Measurements from ENCODE around the gene ZBTB37.
"Not testable (repeated sequence)": the region's sequence is repeated elsewhere in the genome, so short reads cannot be mapped to it uniquely, and the experiment has no call there.

The ZBTB37 gene

GRCh38 chr1:173863224-173864161 is 4.7 kb upstream of the ZBTB37 start:
- no peak for DNase-seq (ENCODE audit: low read depth, low spot score)
- no peak overlapping the region for H3K4me3 ChIP-seq (ENCODE audit: low read length)

GRCh38 chr1:173864179-173864867 is 3.9 kb upstream of the ZBTB37 start:
- no peak overlapping the region for H3K4me3 ChIP-seq (ENCODE audit: low read length)
- no peak for DNase-seq (ENCODE audit: low read depth, low spot score)

- no peak for DNase-seq (ENCODE audit: low read depth, low spot score)
- peak overlapping the region; percentile 97 for H3K4me3 ChIP-seq (ENCODE audit: low read length)
These were observed 2.6 kb upstream of the ZBTB37 start for GRCh38 chr1:173865468-173866164.

GRCh38 chr1:173866413-173867115 is 1.6 kb upstream of the ZBTB37 start:
- H3K4me3 ChIP-seq (ENCODE audit: low read length), result peak overlapping the region; percentile 97
- DNase-seq (ENCODE audit: low read depth, low spot score), result no peak

GRCh38 chr1:173867141-173867752 is 933 bp upstream of the ZBTB37 start:
- DNase-seq (ENCODE audit: low read depth, low spot score), result no peak
- peak overlapping the region; percentile 97 for H3K4me3 ChIP-seq (ENCODE audit: low read length)

- DNase-seq (ENCODE audit: low read depth, low spot score), result peak; percentile 100
- H3K4me3 ChIP-seq (ENCODE audit: low read length), result peak within 1 kb of the TSS; percentile 97
These were observed 371 bp upstream of the ZBTB37 start, which contains the start of gene GAS5 for GRCh38 chr1:173867753-173868265. TSS of gene GAS5 (minus strand) at chr1:173867989.

- no peak for DNase-seq (ENCODE audit: low read depth, low spot score)
These were observed 810 bp downstream of the ZBTB37 start for GRCh38 chr1:173869021-173869359.

GRCh38 chr1:173870252-173871075 is 2.3 kb downstream of the ZBTB37 start:
- DNase-seq (ENCODE audit: low read depth, low spot score), result peak; percentile 77
- peak overlapping the region; percentile 32 for H3K4me3 ChIP-seq (ENCODE audit: low read length)

More at GRCh38 chr1:173869021-173869359, 810 bp downstream of the ZBTB37 start:
- H3K4me3 ChIP-seq (ENCODE audit: low read length), result peak overlapping the region; percentile 97

GRCh38 chr1:173871091-173871490 is 2.9 kb downstream of the ZBTB37 start:
- H3K4me3 ChIP-seq (ENCODE audit: low read length), result no peak overlapping the region
- no peak for DNase-seq (ENCODE audit: low read depth, low spot score)

GRCh38 chr1:173871500-173871899 is 3.3 kb downstream of the ZBTB37 start:
- H3K4me3 ChIP-seq (ENCODE audit: low read length), result no peak overlapping the region
- no peak for DNase-seq (ENCODE audit: low read depth, low spot score)

GRCh38 chr1:173876732-173877131 is 8.6 kb downstream of the ZBTB37 start:
- no peak overlapping the region for H3K4me3 ChIP-seq (ENCODE audit: low read length)
- DNase-seq (ENCODE audit: low read depth, low spot score), result no peak

- DNase-seq (ENCODE audit: low read depth, low spot score), result no peak
- no peak overlapping the region for H3K4me3 ChIP-seq (ENCODE audit: low read length)
These were observed 10.1 kb downstream of the ZBTB37 start for GRCh38 chr1:173878251-173878650.

GRCh38 chr1:173881117-173881516 is 12.9 kb downstream of the ZBTB37 start:
- not testable (repeated sequence) for H3K4me3 ChIP-seq (ENCODE audit: low read length); DNase-seq (ENCODE audit: low read depth, low spot score)

- no peak for DNase-seq (ENCODE audit: low read depth, low spot score)
- H3K4me3 ChIP-seq (ENCODE audit: low read length), result no peak overlapping the region
These were observed 16.5 kb downstream of the ZBTB37 start for GRCh38 chr1:173884701-173885100.

GRCh38 chr1:173886746-173887611 is 18.8 kb downstream of the ZBTB37 start:
- DNase-seq (ENCODE audit: low read depth, low spot score), result no peak
- H3K4me3 ChIP-seq (ENCODE audit: low read length), result no peak overlapping the region

- no peak overlapping the region for H3K4me3 ChIP-seq (ENCODE audit: low read length)
- no peak for DNase-seq (ENCODE audit: low read depth, low spot score)
These were observed 19.4 kb downstream of the ZBTB37 start for GRCh38 chr1:173887627-173888026.

GRCh38 chr1:173888749-173889148 is 20.6 kb downstream of the ZBTB37 start:
- H3K4me3 ChIP-seq (ENCODE audit: low read length), result no peak overlapping the region
- DNase-seq (ENCODE audit: low read depth, low spot score), result no peak
